ENCODE results near the gene OR2B2. TPM values are rescaled to one million over a fixed set of nuclear protein-coding genes. Genes with fewer than 3 reads are reported as not detected.

OR2B2 gene
- polyA plus RNA-seq, 1 donor from 2014 or later = not detected

DNA sequence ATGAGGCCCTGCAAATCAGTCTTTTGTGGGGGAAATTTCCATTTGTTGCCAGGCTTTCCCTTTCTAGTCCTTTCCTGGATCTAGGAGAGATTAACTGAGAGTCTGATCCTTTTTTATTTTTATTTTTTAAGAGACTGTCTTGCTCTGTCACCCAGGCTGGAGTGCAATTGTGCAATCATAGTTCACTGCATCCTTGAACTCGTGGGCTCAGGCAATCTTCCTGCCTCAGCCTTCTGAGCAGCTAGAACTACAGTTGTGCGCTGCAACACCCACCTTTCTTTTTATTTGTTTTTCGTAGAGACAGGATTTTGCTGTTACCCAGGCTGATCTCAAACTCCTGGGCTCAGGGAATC is 22.9 kb downstream of the OR2B2 start:
- peaks cover 21% of the 10 kb centered on the region for H3F3A ChIP-seq (ENCODE audit: insufficient read depth, low read length, poor library complexity, severe bottlenecking)
- no peaks in the 10 kb centered on the region for H3K36me3 ChIP-seq (ENCODE audit: insufficient read depth, low read length)
- TF ChIP-seq EP300 (conservative IDR thresholded peaks at IDR 0.05; ENCODE audit: poor library complexity, severe bottlenecking) = no peak
- TF ChIP-seq MXI1 (conservative IDR thresholded peaks at IDR 0.05; ENCODE audit: poor library complexity, severe bottlenecking) = no peak
- no peak for TF ChIP-seq TAF1 (IDR thresholded peaks at IDR 0.05; ENCODE audit: low read depth)
- TF ChIP-seq, protein P1, sequence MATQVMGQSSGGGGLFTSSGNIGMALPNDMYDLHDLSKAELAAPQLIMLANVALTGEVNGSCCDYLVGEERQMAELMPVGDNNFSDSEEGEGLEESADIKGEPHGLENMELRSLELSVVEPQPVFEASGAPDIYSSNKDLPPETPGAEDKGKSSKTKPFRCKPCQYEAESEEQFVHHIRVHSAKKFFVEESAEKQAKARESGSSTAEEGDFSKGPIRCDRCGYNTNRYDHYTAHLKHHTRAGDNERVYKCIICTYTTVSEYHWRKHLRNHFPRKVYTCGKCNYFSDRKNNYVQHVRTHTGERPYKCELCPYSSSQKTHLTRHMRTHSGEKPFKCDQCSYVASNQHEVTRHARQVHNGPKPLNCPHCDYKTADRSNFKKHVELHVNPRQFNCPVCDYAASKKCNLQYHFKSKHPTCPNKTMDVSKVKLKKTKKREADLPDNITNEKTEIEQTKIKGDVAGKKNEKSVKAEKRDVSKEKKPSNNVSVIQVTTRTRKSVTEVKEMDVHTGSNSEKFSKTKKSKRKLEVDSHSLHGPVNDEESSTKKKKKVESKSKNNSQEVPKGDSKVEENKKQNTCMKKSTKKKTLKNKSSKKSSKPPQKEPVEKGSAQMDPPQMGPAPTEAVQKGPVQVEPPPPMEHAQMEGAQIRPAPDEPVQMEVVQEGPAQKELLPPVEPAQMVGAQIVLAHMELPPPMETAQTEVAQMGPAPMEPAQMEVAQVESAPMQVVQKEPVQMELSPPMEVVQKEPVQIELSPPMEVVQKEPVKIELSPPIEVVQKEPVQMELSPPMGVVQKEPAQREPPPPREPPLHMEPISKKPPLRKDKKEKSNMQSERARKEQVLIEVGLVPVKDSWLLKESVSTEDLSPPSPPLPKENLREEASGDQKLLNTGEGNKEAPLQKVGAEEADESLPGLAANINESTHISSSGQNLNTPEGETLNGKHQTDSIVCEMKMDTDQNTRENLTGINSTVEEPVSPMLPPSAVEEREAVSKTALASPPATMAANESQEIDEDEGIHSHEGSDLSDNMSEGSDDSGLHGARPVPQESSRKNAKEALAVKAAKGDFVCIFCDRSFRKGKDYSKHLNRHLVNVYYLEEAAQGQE (IDR thresholded peaks at IDR 0.05; ENCODE audit: borderline replicate concordance) = no peak
- peaks cover 3% of the 10 kb centered on the region for H4K20me1 ChIP-seq (ENCODE audit: insufficient read depth)
- peak overlapping the region; percentile 91 for H3K27ac ChIP-seq (ENCODE audit: low read length)
- peak overlapping the region; percentile 81 for H3K4me3 ChIP-seq (ENCODE audit: low read length)
- H3K9me2 ChIP-seq (ENCODE audit: insufficient read depth, low read length) = no peaks in the 10 kb centered on the region
- no peaks in the 10 kb centered on the region for H3K79me2 ChIP-seq (replicated peaks; ENCODE audit: insufficient read depth, low read length)
- no peaks in the 10 kb centered on the region for H3K27me3 ChIP-seq (ENCODE audit: insufficient read depth, low read depth, low read length)
- peak overlapping the region; percentile 64 for H3K4me2 ChIP-seq (ENCODE audit: low read length)
- H2AFZ ChIP-seq (ENCODE audit: low read depth, low read length) = no peak overlapping the region
- H3K9ac ChIP-seq (ENCODE audit: low read length) = peak overlapping the region; percentile 80
- no peaks in the 10 kb centered on the region for H3K9me3 ChIP-seq (ENCODE audit: low read length)

DNA sequence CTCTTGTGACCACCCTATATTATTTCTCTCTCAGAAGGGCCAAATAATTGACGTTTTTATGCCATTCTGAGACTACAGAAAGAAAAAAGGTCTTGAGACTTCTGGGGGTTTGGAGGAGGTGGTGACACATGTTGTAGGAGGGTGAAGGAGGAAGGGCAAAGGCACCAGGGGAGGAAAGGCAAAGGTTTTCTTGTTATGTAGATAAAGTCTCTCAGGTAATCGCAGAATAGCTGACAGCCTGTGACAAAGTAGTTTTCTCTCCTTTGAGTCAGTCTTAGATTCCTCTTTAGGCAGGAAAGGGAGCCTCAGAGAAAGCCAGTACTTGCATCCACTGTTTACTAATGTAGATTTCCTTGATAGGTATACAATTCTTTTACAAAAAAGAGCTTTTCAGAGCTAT is 23.6 kb downstream of the OR2B2 start:
- Histone ChIP-seq H2AFZ (ENCODE audit: low read depth, low read length) (no peak overlapping the region), H3K4me3 (ENCODE audit: low read length) (no peak overlapping the region), H4K20me1 (ENCODE audit: insufficient read depth) (peaks cover 3% of the 10 kb centered on the region), H3K36me3 (ENCODE audit: insufficient read depth, low read length) (no peaks in the 10 kb centered on the region), H3F3A (ENCODE audit: insufficient read depth, low read length, poor library complexity, severe bottlenecking) (peaks cover 21% of the 10 kb centered on the region), H3K79me2 (replicated peaks; ENCODE audit: insufficient read depth, low read length) (no peaks in the 10 kb centered on the region), H3K9ac (ENCODE audit: low read length) (no peak overlapping the region), H3K27me3 (ENCODE audit: insufficient read depth, low read depth, low read length) (no peaks in the 10 kb centered on the region), H3K9me3 (ENCODE audit: low read length) (no peaks in the 10 kb centered on the region), H3K9me2 (ENCODE audit: insufficient read depth, low read length) (no peaks in the 10 kb centered on the region), H3K4me2 (ENCODE audit: low read length) (no peak overlapping the region), H3K27ac (ENCODE audit: low read length) (no peak overlapping the region)
- no peak for TF ChIP-seq SMC3 (conservative IDR thresholded peaks at IDR 0.05; ENCODE audit: poor library complexity)
- TF ChIP-seq RAD21 (conservative IDR thresholded peaks at IDR 0.05) = no peak
- TF ChIP-seq, protein P2, sequence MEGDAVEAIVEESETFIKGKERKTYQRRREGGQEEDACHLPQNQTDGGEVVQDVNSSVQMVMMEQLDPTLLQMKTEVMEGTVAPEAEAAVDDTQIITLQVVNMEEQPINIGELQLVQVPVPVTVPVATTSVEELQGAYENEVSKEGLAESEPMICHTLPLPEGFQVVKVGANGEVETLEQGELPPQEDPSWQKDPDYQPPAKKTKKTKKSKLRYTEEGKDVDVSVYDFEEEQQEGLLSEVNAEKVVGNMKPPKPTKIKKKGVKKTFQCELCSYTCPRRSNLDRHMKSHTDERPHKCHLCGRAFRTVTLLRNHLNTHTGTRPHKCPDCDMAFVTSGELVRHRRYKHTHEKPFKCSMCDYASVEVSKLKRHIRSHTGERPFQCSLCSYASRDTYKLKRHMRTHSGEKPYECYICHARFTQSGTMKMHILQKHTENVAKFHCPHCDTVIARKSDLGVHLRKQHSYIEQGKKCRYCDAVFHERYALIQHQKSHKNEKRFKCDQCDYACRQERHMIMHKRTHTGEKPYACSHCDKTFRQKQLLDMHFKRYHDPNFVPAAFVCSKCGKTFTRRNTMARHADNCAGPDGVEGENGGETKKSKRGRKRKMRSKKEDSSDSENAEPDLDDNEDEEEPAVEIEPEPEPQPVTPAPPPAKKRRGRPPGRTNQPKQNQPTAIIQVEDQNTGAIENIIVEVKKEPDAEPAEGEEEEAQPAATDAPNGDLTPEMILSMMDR (IDR thresholded peaks at IDR 0.05; ENCODE audit: poor library complexity, severe bottlenecking) = no peak
- TF ChIP-seq EZH2 (IDR thresholded peaks at IDR 0.05; ENCODE audit: borderline replicate concordance, insufficient read depth, low read length, poor library complexity, severe bottlenecking) = no peak
- no peak for TF ChIP-seq POLR2AphosphoS5 (IDR thresholded peaks at IDR 0.05)

DNA sequence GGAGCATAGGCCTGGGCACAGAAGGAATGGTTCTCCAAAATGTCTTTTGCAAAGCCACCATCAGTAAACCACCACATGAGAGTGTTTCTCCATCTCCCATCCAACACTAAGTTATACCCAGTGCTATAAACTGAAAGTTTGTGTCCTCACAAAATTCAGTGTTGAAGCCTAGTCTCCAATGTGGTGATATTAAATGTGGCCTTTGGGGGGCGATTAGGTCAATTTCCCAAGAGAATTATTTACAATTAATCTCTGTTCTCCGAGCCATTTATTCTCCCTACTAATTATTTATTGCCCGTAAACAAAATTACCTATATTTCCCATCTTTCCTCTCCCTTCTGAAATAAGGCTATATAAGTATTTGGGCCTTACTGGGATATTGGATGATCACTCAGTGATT is 26.1 kb downstream of the OR2B2 start:
- no peaks in the 10 kb centered on the region for H3K79me2 ChIP-seq (replicated peaks; ENCODE audit: insufficient read depth, low read length)
- peaks cover 18% of the 10 kb centered on the region for H3F3A ChIP-seq (ENCODE audit: insufficient read depth, low read length, poor library complexity, severe bottlenecking)
- H3K4me3 ChIP-seq (ENCODE audit: low read length) = no peak overlapping the region
- H3K36me3 ChIP-seq (ENCODE audit: insufficient read depth, low read length) = no peaks in the 10 kb centered on the region
- TF ChIP-seq POLR2AphosphoS5 (IDR thresholded peaks at IDR 0.05) = no peak
- no peak for TF ChIP-seq EP300 (conservative IDR thresholded peaks at IDR 0.05; ENCODE audit: poor library complexity, severe bottlenecking)
- TF ChIP-seq, protein P1 (IDR thresholded peaks at IDR 0.05; ENCODE audit: borderline replicate concordance) = no peak
- no peak for TF ChIP-seq EZH2 (IDR thresholded peaks at IDR 0.05; ENCODE audit: borderline replicate concordance, insufficient read depth, low read length, poor library complexity, severe bottlenecking)
- H3K27me3 ChIP-seq (ENCODE audit: insufficient read depth, low read depth, low read length) = no peaks in the 10 kb centered on the region
- H4K20me1 ChIP-seq (ENCODE audit: insufficient read depth) = no peaks in the 10 kb centered on the region
- no peaks in the 10 kb centered on the region for H3K9me3 ChIP-seq (ENCODE audit: low read length)
- no peak overlapping the region for H3K4me2 ChIP-seq (ENCODE audit: low read length)
- no peak overlapping the region for H3K9ac ChIP-seq (ENCODE audit: low read length)
- H3K9me2 ChIP-seq (ENCODE audit: insufficient read depth, low read length) = no peaks in the 10 kb centered on the region
- no peak overlapping the region for H3K27ac ChIP-seq (ENCODE audit: low read length)
- H2AFZ ChIP-seq (ENCODE audit: low read depth, low read length) = no peak overlapping the region

Measured in neural cell (in vitro differentiated cells).